Keratinocyte (primary cell): ENCODE measurements around the gene OR2T1. TPM values are rescaled to one million over a fixed set of nuclear protein-coding genes. Genes with fewer than 3 reads are reported as not detected.
"Not testable (repeated sequence)": the region's sequence is repeated elsewhere in the genome, so short reads cannot be mapped to it uniquely, and the experiment has no call there.

Source experiments
- DNase-seq: peaks from one replicate; pipeline ENCODE4 v3.0.0-alpha.2; 2011; ENCODE audit warnings: low read depth, missing footprints, low spot score
- FAIRE-seq: peaks from 2 replicates; lab custom pipeline; 2011; peaks lifted over from hg19 to GRCh38; lab: Jason Lieb, UNC
- H2AFZ ChIP-seq: 2 replicates; pipeline ENCODE4 v1.6.0; 2012; ENCODE audit warnings: low read length, control low read depth, inconsistent platforms; ENCODE audit not compliant: control insufficient read depth
- H3K27ac ChIP-seq: 2 replicates; pipeline ENCODE4 v1.5.1; 2011; ENCODE audit warnings: low read length; ENCODE audit not compliant: control insufficient read depth, insufficient read depth
- H3K27me3 ChIP-seq: 3 replicates; pipeline ENCODE4 v1.6.0; 2011; ENCODE audit warnings: low read length; ENCODE audit not compliant: control insufficient read depth, insufficient read depth; ENCODE audit errors: extremely low read depth
- H3K36me3 ChIP-seq, 2 experiments: 2 replicates in 1 of 2; 3 replicates in 1 of 2; pipeline ENCODE4 v1.5.1; 2011; ENCODE audit warnings: low read length in 2 of 2, mild to moderate bottlenecking in 1 of 2; ENCODE audit not compliant: control insufficient read depth in 2 of 2, insufficient read depth in 2 of 2; ENCODE audit errors: extremely low read depth in 1 of 2
- H3K4me1 ChIP-seq: 3 replicates; pipeline ENCODE4 v1.5.1; 2011; ENCODE audit warnings: low read length; ENCODE audit not compliant: control insufficient read depth, insufficient read depth; ENCODE audit errors: extremely low read depth
- H3K4me2 ChIP-seq: 3 replicates; pipeline ENCODE4 v1.6.0; 2011; ENCODE audit warnings: low read depth, low read length; ENCODE audit not compliant: control insufficient read depth, insufficient read depth; ENCODE audit errors: extremely low read depth
- H3K4me3 ChIP-seq, 3 experiments: fragments of 200-600 bp in 1 of 3; sonication (generic) in 1 of 3; 2 replicates in 2 of 3; 3 replicates in 1 of 3; pipeline ENCODE4 v1.5.1; 2011 to 2016; ENCODE audit warnings: low read length in 3 of 3, mild to moderate bottlenecking in 3 of 3, control low read depth in 2 of 3, inconsistent platforms in 1 of 3, low read depth in 1 of 3, mixed read lengths in 1 of 3, mixed run types in 1 of 3, moderate library complexity in 1 of 3; ENCODE audit not compliant: control insufficient read depth in 2 of 3, insufficient read depth in 2 of 3; ENCODE audit errors: extremely low read depth in 1 of 3
- H3K79me2 ChIP-seq: 2 replicates; pipeline ENCODE4 v1.6.0; 2012; ENCODE audit warnings: low read length; ENCODE audit not compliant: control insufficient read depth, insufficient read depth
- H3K9ac ChIP-seq: 3 replicates; pipeline ENCODE4 v1.6.0; 2011; ENCODE audit warnings: low read length; ENCODE audit not compliant: control insufficient read depth, insufficient read depth; ENCODE audit errors: extremely low read depth
- H3K9me1 ChIP-seq: 3 replicates; pipeline ENCODE4 v1.6.0; 2011; ENCODE audit warnings: low read length; ENCODE audit not compliant: control insufficient read depth, insufficient read depth; ENCODE audit errors: extremely low read depth
- H3K9me3 ChIP-seq: 2 replicates; pipeline ENCODE4 v1.5.1; 2012; ENCODE audit warnings: low read depth, low read length; ENCODE audit not compliant: control insufficient read depth
- H4K20me1 ChIP-seq: 3 replicates; pipeline ENCODE4 v1.6.0; 2011; ENCODE audit warnings: low read length; ENCODE audit not compliant: control insufficient read depth, insufficient read depth; ENCODE audit errors: extremely low read depth
- dilution Hi-C: fragments of 300-500 bp; cut with MboI; formaldehyde crosslinking; loops from one replicate; pipeline ENCODE4 v1.7.0; 2020; ENCODE audit warnings: low sequenced_read_pairs; ENCODE audit not compliant: extremely low pct_ligation_motif_present
- polyA plus RNA-seq, 5 experiments: library from polyadenylated mRNA; depleted of rRNA in 3 of 5; stranded (reverse) in 3 of 5; stranded (forward) in 1 of 5; unstranded in 1 of 5; fragments of >200 nt; gene quantifications; 1 replicate in 1 of 5; 2 replicates in 3 of 5; 3 replicates in 1 of 5; pipeline versions ENCODE4 v1.2.1 to v1.2.3, GENCODE V29; 2011 to 2012; ENCODE audit warnings: missing spikeins in 2 of 5, low read depth in 1 of 5, low replicate concordance in 1 of 5

Gene OR2T1
- polyA plus RNA-seq, 1 donor (not counting 4 experiments of a cell fraction or from before 2014, with no cell fraction given): not detected

GRCh38 chr1:248448409-248449074 is 45.7 kb downstream of the OR2T1 start:
- H3K27me3 ChIP-seq, dilution Hi-C loops, H3K4me1 ChIP-seq, H3K4me3 ChIP-seq, H4K20me1 ChIP-seq, H3K9me3 ChIP-seq, H2AFZ ChIP-seq, H3K9ac ChIP-seq, DNase-seq, H3K79me2 ChIP-seq, H3K27ac ChIP-seq, FAIRE-seq, H3K4me2 ChIP-seq, H3K9me1 ChIP-seq, H3K36me3 ChIP-seq: not testable (repeated sequence)

DNA sequence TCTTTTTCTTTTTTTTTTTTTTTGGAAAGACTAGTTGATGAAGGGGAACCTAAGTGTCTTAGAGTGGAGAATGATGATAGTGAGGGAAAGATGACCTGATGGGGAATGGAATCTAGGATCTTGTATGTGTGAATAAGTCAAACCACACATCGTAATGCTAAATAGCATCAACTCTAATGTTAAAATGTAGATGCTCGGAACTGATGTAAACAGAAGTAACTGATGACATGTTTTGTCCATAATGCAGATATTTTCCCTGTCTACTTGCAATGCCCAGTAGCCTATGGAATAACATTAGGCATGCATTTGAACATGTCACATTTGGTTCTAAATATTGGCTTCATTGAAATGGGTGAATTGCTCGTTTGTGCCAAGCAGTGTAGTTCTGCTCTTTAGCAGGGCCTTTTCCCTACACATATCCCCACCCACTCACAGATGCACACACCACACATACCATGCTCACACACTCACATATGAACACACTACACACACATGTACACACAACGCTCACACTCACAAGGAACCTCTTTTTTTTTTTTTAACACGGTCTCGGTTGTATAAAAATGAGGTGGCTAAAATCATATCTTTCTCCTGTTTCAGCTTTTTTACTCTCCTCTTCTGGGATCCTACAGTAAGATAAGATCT is 47.1 kb downstream of the OR2T1 start:
- H3K9me1 ChIP-seq, H3K4me1 ChIP-seq, H4K20me1 ChIP-seq, H3K79me2 ChIP-seq, H3K4me3 ChIP-seq, H3K27me3 ChIP-seq, H3K36me3 ChIP-seq, H3K9me3 ChIP-seq, H2AFZ ChIP-seq, H3K9ac ChIP-seq, DNase-seq, dilution Hi-C loops, H3K4me2 ChIP-seq, FAIRE-seq, H3K27ac ChIP-seq: not testable (repeated sequence)

- H3K4me1 ChIP-seq, H3K9ac ChIP-seq, H4K20me1 ChIP-seq, DNase-seq, H3K79me2 ChIP-seq, H3K27ac ChIP-seq, H3K9me1 ChIP-seq, H3K9me3 ChIP-seq, FAIRE-seq, H3K36me3 ChIP-seq, H2AFZ ChIP-seq, H3K4me3 ChIP-seq, dilution Hi-C loops, H3K4me2 ChIP-seq, H3K27me3 ChIP-seq: not testable (repeated sequence)
These were observed 47.8 kb downstream of the OR2T1 start for GRCh38 chr1:248450466-248451145.

DNA sequence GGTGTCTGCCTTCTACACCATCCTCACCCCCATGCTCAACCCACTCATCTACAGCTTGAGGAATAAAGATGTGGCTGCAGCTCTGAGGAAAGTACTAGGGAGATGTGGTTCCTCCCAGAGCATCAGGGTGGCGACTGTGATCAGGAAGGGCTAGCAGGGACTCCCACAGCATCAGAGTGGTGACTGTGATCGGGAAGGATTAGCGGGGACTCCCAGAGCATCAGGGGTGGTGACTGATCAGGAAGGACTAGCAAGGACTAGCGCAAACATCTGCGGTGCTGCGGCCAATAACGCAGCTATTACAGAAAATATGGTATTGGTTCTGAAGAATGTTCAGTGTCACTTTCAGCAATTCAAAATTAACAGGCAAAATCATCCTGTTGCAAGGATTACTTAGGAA is 50.8 kb downstream of the OR2T1 start:
- H3K27me3 ChIP-seq, H3K9me1 ChIP-seq, DNase-seq, H2AFZ ChIP-seq, H3K36me3 ChIP-seq, FAIRE-seq, H4K20me1 ChIP-seq, H3K27ac ChIP-seq, H3K4me1 ChIP-seq, dilution Hi-C loops, H3K4me3 ChIP-seq, H3K9me3 ChIP-seq, H3K4me2 ChIP-seq, H3K9ac ChIP-seq, H3K79me2 ChIP-seq: not testable (repeated sequence)

DNA sequence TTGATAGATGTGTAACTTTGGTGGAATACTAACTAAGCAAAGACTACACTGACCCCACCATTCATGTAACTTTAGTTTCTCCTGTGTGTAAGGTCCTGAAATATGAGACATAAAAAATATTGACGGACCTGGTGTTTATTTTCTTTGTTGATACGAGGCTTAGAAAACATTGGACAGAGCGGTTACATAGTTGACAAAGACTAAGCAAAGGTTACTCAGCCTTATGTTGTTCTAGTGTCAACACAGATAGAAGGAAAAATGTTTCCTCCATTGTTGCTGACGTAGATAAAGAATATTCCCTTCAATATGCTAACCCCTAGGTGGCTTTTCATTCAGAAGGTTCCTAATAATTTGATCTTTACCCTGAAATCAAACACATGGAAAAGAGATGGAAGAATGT is 52.2 kb downstream of the OR2T1 start:
- H3K9me3 ChIP-seq, H3K9me1 ChIP-seq, DNase-seq, H3K36me3 ChIP-seq, H3K9ac ChIP-seq, H3K4me2 ChIP-seq, H3K27ac ChIP-seq, H3K4me3 ChIP-seq, H3K27me3 ChIP-seq, H3K79me2 ChIP-seq, FAIRE-seq, dilution Hi-C loops, H2AFZ ChIP-seq, H3K4me1 ChIP-seq, H4K20me1 ChIP-seq: not testable (repeated sequence)
